NCI-H1105 treated with DMSO at 0.1 percent for 48 hours (cell line): ENCODE measurements around the gene SLC34A2.

ENCODE experiments used
- DNase-seq: peaks from one replicate; lab custom pipeline; 2025; lab: John Stamatoyannopoulos, UW

SLC34A2 gene

DNA sequence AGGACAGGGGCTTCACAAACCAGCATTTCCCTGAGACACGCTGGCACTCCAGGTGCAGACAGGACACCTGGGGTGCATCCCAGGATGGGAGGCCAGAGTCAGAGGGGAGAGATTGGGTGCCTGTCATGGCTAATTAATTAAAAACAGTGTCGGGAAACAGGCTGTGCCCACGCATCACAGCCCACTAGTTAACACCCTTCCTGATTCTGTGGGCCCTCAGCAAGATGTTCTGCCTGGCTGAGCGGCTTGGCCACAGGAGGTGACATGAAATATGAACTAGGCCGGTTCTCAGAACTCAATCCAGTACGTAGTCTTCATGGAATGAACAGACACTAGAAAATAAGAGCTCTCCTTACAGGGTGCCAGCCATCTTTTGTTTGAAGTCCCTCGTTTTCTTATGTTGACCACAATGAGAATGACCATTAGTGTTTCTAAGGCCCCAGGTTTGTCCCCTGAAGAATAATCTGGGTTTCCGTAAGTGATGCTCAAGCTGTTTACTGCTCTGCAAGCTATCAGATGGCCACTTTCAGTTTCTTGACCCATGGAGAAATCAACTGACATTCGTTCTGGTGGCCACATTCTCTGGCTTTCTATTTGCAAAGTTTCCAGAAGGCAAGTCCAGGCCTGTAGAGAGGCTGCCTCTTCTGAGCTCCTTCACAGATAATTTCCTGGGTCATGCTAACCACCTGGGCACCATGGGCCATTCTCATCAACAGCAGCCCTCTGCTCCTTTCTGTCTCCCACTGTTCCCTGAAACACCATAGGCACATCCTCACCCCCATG is 72.3 kb downstream of the SLC34A2 start:
- no peak for DNase-seq
